PC-3 (cell line): ENCODE measurements around the gene ARID5B.

Experiments used
- EZH2 ChIP-seq: fragments of 300-600 bp; sonication (generic); IDR thresholded peaks from one replicate; pipeline ENCODE4 v1.6.1; 2017; ENCODE audit warnings: antibody characterized with exemption, mild to moderate bottlenecking, low read length; ENCODE audit not compliant: unreplicated experiment
- TF ChIP-seq, protein P1 (sequence below): fragments of 300-600 bp; sonication (generic); conservative IDR thresholded peaks from 2 replicates; pipeline ENCODE4 v1.5.1; 2017; ENCODE audit warnings: antibody characterized with exemption, low read depth, mild to moderate bottlenecking, low read length

DNA sequence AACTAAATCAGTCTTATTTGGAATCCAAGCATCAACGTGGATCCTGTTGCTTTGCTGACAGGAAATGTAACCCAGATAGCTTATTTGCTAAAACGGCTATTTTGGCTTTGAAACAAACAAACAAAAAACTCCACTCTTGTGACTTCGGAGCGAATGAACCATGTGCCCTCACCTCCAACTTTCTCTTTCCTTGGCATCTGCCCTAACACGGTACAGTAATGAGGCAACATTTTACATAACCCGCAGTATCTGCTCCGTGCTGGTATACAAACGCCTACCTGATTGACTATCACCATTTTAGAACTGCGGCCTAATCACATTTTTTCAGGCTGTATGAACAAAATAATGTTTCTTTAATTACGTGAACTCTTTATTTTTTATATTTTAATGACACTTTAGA is 37.5 kb upstream of the ARID5B start:
- TF ChIP-seq, protein P1, sequence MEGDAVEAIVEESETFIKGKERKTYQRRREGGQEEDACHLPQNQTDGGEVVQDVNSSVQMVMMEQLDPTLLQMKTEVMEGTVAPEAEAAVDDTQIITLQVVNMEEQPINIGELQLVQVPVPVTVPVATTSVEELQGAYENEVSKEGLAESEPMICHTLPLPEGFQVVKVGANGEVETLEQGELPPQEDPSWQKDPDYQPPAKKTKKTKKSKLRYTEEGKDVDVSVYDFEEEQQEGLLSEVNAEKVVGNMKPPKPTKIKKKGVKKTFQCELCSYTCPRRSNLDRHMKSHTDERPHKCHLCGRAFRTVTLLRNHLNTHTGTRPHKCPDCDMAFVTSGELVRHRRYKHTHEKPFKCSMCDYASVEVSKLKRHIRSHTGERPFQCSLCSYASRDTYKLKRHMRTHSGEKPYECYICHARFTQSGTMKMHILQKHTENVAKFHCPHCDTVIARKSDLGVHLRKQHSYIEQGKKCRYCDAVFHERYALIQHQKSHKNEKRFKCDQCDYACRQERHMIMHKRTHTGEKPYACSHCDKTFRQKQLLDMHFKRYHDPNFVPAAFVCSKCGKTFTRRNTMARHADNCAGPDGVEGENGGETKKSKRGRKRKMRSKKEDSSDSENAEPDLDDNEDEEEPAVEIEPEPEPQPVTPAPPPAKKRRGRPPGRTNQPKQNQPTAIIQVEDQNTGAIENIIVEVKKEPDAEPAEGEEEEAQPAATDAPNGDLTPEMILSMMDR: no peak
- no peak for TF ChIP-seq EZH2
